ENCODE measurements around the gene SAMD9L.

DNA sequence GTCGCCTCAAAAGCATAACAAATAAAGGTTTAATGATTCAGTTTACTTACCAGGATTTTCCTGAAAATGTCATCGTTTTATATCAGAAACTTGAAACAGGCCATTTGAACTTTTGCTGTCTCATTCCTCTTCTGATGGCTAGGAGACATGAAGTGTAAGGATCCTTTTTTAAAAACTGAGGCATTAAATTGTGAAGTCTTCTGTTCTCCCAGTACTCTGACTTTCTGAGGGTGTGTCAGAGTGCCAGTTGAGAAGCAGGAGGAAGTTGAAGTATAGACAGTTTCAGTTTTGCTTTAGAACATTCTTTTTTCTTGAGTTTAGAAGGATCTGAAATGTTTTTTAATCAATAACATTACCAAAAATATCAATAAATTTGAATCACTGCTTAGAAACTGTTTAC lies at the start of gene SAMD9L:
- TF ChIP-seq, protein P1, sequence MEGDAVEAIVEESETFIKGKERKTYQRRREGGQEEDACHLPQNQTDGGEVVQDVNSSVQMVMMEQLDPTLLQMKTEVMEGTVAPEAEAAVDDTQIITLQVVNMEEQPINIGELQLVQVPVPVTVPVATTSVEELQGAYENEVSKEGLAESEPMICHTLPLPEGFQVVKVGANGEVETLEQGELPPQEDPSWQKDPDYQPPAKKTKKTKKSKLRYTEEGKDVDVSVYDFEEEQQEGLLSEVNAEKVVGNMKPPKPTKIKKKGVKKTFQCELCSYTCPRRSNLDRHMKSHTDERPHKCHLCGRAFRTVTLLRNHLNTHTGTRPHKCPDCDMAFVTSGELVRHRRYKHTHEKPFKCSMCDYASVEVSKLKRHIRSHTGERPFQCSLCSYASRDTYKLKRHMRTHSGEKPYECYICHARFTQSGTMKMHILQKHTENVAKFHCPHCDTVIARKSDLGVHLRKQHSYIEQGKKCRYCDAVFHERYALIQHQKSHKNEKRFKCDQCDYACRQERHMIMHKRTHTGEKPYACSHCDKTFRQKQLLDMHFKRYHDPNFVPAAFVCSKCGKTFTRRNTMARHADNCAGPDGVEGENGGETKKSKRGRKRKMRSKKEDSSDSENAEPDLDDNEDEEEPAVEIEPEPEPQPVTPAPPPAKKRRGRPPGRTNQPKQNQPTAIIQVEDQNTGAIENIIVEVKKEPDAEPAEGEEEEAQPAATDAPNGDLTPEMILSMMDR (conservative IDR thresholded peaks at IDR 0.05; ENCODE audit: low read length): no peak
- TF ChIP-seq EZH2phosphoT487 (IDR thresholded peaks at IDR 0.05; ENCODE audit: borderline replicate concordance, low read depth, low read length): no peak
